ENCODE data around the gene INSIG1.

DNA sequence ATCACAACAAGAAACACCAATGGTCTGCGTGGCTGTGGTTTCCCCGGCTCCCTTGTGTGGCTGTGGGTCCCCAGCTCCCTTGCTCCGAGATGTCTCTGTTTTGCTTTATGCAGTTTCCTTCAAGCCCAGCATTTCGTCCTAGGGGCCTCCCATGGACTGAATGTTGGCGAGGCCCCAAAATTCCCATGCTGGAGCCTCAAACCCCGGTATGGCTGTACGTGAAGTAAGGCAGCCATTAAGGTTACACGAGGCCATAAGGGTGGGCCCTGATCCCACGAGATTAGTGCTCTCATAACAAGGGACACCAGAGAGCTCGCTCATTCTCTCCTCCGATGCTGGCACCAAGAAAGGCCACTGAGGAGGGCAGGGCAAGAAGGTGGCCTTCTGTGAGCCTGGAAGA lies 44.6 kb downstream of the INSIG1 start:
- no peak for TF ChIP-seq ZNF510 (tag by site-specific recombination; IDR thresholded peaks at IDR 0.05; ENCODE audit: insufficient replicate concordance)
- TF ChIP-seq, protein P1, sequence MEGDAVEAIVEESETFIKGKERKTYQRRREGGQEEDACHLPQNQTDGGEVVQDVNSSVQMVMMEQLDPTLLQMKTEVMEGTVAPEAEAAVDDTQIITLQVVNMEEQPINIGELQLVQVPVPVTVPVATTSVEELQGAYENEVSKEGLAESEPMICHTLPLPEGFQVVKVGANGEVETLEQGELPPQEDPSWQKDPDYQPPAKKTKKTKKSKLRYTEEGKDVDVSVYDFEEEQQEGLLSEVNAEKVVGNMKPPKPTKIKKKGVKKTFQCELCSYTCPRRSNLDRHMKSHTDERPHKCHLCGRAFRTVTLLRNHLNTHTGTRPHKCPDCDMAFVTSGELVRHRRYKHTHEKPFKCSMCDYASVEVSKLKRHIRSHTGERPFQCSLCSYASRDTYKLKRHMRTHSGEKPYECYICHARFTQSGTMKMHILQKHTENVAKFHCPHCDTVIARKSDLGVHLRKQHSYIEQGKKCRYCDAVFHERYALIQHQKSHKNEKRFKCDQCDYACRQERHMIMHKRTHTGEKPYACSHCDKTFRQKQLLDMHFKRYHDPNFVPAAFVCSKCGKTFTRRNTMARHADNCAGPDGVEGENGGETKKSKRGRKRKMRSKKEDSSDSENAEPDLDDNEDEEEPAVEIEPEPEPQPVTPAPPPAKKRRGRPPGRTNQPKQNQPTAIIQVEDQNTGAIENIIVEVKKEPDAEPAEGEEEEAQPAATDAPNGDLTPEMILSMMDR (tag by site-specific recombination; IDR thresholded peaks at IDR 0.05) = no peak
- TF ChIP-seq, protein P2, sequence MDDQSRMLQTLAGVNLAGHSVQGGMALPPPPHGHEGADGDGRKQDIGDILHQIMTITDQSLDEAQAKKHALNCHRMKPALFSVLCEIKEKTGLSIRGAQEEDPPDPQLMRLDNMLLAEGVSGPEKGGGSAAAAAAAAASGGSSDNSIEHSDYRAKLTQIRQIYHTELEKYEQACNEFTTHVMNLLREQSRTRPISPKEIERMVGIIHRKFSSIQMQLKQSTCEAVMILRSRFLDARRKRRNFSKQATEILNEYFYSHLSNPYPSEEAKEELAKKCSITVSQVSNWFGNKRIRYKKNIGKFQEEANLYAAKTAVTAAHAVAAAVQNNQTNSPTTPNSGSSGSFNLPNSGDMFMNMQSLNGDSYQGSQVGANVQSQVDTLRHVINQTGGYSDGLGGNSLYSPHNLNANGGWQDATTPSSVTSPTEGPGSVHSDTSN (CRISPR knock-in tag; IDR thresholded peaks at IDR 0.05) = no peak
- no peak for TF ChIP-seq TRIM28 (IDR thresholded peaks at IDR 0.05; ENCODE audit: borderline replicate concordance, low read length)
